SJSA1 (cell line): ENCODE measurements around the gene MMD. TPM values are rescaled to one million over a fixed set of nuclear protein-coding genes. Genes with fewer than 3 reads are reported as not detected.
"Not testable (repeated sequence)": the region's sequence is repeated elsewhere in the genome, so short reads cannot be mapped to it uniquely, and the experiment has no call there.

ENCODE experiments used
- DNase-seq, 2 experiments: peaks; one replicate each; pipeline ENCODE4 v3.0.0-alpha.2; 2015 to 2020; ENCODE audit warnings: low spot score in 2 of 2, low read depth in 1 of 2
- H3K27ac ChIP-seq: fragments of 250-450 bp; sonication (Bioruptor Pico); 2 replicates; pipeline ENCODE4 v1.5.1; 2020; ENCODE audit warnings: mild to moderate bottlenecking, moderate library complexity
- H3K27me3 ChIP-seq: fragments of 250-450 bp; sonication (Bioruptor Pico); replicated peaks from 2 replicates; pipeline ENCODE4 v1.5.1; 2020; ENCODE audit warnings: mild to moderate bottlenecking, moderate library complexity
- H3K36me3 ChIP-seq: fragments of 250-450 bp; sonication (Bioruptor Pico); 2 replicates; pipeline ENCODE4 v1.5.1; 2020; ENCODE audit warnings: mild to moderate bottlenecking
- H3K4me1 ChIP-seq: fragments of 250-450 bp; sonication (Bioruptor Pico); replicated peaks from 2 replicates; pipeline ENCODE4 v1.6.1; 2021; ENCODE audit warnings: mild to moderate bottlenecking
- H3K4me3 ChIP-seq: fragments of 250-450 bp; sonication (Bioruptor Pico); 2 replicates; pipeline ENCODE4 v1.5.1; 2020; ENCODE audit warnings: mild to moderate bottlenecking
- H3K9me3 ChIP-seq: fragments of 250-450 bp; sonication (Bioruptor Pico); replicated peaks from 2 replicates; pipeline ENCODE4 v1.5.1; 2020; ENCODE audit warnings: mild to moderate bottlenecking
- total RNA-seq: library from RNA; depleted of rRNA; stranded (reverse); fragments of >200 nt; shearing (Covaris generic); gene quantifications from 2 replicates; pipeline ENCODE4 v1.2.3, GENCODE V29; 2014

Gene MMD
- total RNA-seq, 1 experiment from 2014 or later, result 51.2 TPM

GRCh38 chr17:55436224-55437158 lies 14.9 kb upstream of the MMD start:
- H3K4me3 ChIP-seq, result no peak overlapping the region
- no peaks in the 10 kb centered on the region for H3K9me3 ChIP-seq
- peaks cover 43% of the 10 kb centered on the region for H3K4me1 ChIP-seq
- H3K27me3 ChIP-seq, result no peaks in the 10 kb centered on the region
- H3K27ac ChIP-seq, result no peak overlapping the region
- H3K36me3 ChIP-seq, result no peaks in the 10 kb centered on the region
- no peak for DNase-seq

- Histone ChIP-seq H3K27ac (no peak overlapping the region), H3K27me3 (no peaks in the 10 kb centered on the region), H3K9me3 (no peaks in the 10 kb centered on the region), H3K36me3 (no peaks in the 10 kb centered on the region), H3K4me1 (peaks cover 34% of the 10 kb centered on the region), H3K4me3 (no peak overlapping the region)
- no peak for DNase-seq
Measured at GRCh38 chr17:55435408-55435807, 13.8 kb upstream of the MMD start.

GRCh38 chr17:55434721-55435120 lies 13.1 kb upstream of the MMD start:
- Histone ChIP-seq H3K27ac (no peak overlapping the region), H3K9me3 (no peaks in the 10 kb centered on the region), H3K27me3 (no peaks in the 10 kb centered on the region), H3K4me1 (peaks cover 34% of the 10 kb centered on the region), H3K4me3 (no peak overlapping the region), H3K36me3 (no peaks in the 10 kb centered on the region)
- peak in 1 of 2 experiments; percentile 26 for DNase-seq

- Histone ChIP-seq H3K4me3 (no peak overlapping the region), H3K4me1 (peaks cover 30% of the 10 kb centered on the region), H3K27ac (peak overlapping the region; percentile 75), H3K36me3 (no peaks in the 10 kb centered on the region), H3K27me3 (no peaks in the 10 kb centered on the region), H3K9me3 (no peaks in the 10 kb centered on the region)
- peak; percentile 70 to 89 for DNase-seq
Measured at GRCh38 chr17:55433629-55434422, 12.2 kb upstream of the MMD start.

GRCh38 chr17:55433029-55433628 lies 11.5 kb upstream of the MMD start:
- Histone ChIP-seq H3K27ac (peak overlapping the region; percentile 75), H3K36me3 (no peaks in the 10 kb centered on the region), H3K4me3 (no peak overlapping the region), H3K4me1 (peaks cover 30% of the 10 kb centered on the region), H3K9me3 (no peaks in the 10 kb centered on the region), H3K27me3 (no peaks in the 10 kb centered on the region)
- no peak for DNase-seq

- Histone ChIP-seq H3K27ac (no peak overlapping the region), H3K9me3 (no peaks in the 10 kb centered on the region), H3K27me3 (peaks cover under 1% of the 10 kb centered on the region; the same call in 1 of the 2 replicates), H3K36me3 (no peaks in the 10 kb centered on the region), H3K4me3 (no peak overlapping the region), H3K4me1 (peaks cover 27% of the 10 kb centered on the region)
- no peak for DNase-seq
Measured at GRCh38 chr17:55432358-55433028, 10.9 kb upstream of the MMD start.

- not testable (repeated sequence) for H3K9me3 ChIP-seq, H3K4me3 ChIP-seq, H3K36me3 ChIP-seq, H3K27ac ChIP-seq, H3K27me3 ChIP-seq, DNase-seq
- H3K4me1 ChIP-seq, result peaks cover 27% of the 10 kb centered on the region
Measured at GRCh38 chr17:55431914-55432313, 10.3 kb upstream of the MMD start.

GRCh38 chr17:55430541-55431288 lies 9.1 kb upstream of the MMD start:
- DNase-seq, result no peak
- H3K27me3 ChIP-seq, result peaks cover 4% of the 10 kb centered on the region

GRCh38 chr17:55427587-55427882 lies 5.9 kb upstream of the MMD start:
- Histone ChIP-seq H3K36me3 (no peaks in the 10 kb centered on the region), H3K27ac (no peak overlapping the region), H3K4me3 (no peak overlapping the region), H3K9me3 (peaks cover 2% of the 10 kb centered on the region; the same call in 1 of the 2 replicates), H3K4me1 (peaks cover 3% of the 10 kb centered on the region), H3K27me3 (peaks cover 10% of the 10 kb centered on the region)
- no peak for DNase-seq

More at GRCh38 chr17:55430541-55431288, 9.1 kb upstream of the MMD start:
- Histone ChIP-seq H3K27ac (no peak overlapping the region), H3K36me3 (no peaks in the 10 kb centered on the region), H3K9me3 (peaks cover 2% of the 10 kb centered on the region; the same call in 1 of the 2 replicates), H3K4me1 (peaks cover 27% of the 10 kb centered on the region), H3K4me3 (no peak overlapping the region)

GRCh38 chr17:55426851-55427586 lies 5.4 kb upstream of the MMD start:
- Histone ChIP-seq H3K27ac (no peak overlapping the region), H3K4me1 (peaks cover 4% of the 10 kb centered on the region), H3K27me3 (peaks cover 10% of the 10 kb centered on the region), H3K9me3 (peaks cover 2% of the 10 kb centered on the region; the same call in 1 of the 2 replicates), H3K36me3 (no peaks in the 10 kb centered on the region), H3K4me3 (no peak overlapping the region)
- DNase-seq, result no peak

- Histone ChIP-seq H3K4me1 (peaks cover 10% of the 10 kb centered on the region), H3K36me3 (peaks cover 3% of the 10 kb centered on the region; the same call in 1 of the 2 replicates), H3K4me3 (no peak overlapping the region), H3K9me3 (peaks cover 2% of the 10 kb centered on the region; the same call in 1 of the 2 replicates), H3K27ac (no peak overlapping the region), H3K27me3 (peaks cover 10% of the 10 kb centered on the region)
- DNase-seq, result no peak
Measured at GRCh38 chr17:55424893-55425540, 3.4 kb upstream of the MMD start.

- Histone ChIP-seq H3K4me3 (no peak overlapping the region), H3K36me3 (peaks cover 3% of the 10 kb centered on the region; the same call in 1 of the 2 replicates), H3K9me3 (peaks cover 2% of the 10 kb centered on the region; the same call in 1 of the 2 replicates), H3K27me3 (peaks cover 10% of the 10 kb centered on the region), H3K4me1 (peaks cover 12% of the 10 kb centered on the region), H3K27ac (no peak overlapping the region)
- DNase-seq, result no peak
Measured at GRCh38 chr17:55423535-55423934, 1.9 kb upstream of the MMD start.
